RWPE2 (cell line): ENCODE data around the gene PCDHGA6.
"Not testable (repeated sequence)": the region's sequence is repeated elsewhere in the genome, so short reads cannot be mapped to it uniquely, and the experiment has no call there.

Source experiments
- ATAC-seq: fragments of 200-7000 bp; cut with Tn5 transposase; 3 replicates; pipeline ENCODE4 v1.9.1; 2021; ENCODE audit warnings: low read depth
- DNase-seq: peaks from one replicate; pipeline ENCODE4 v3.0.0-alpha.2; 2020; ENCODE audit warnings: low spot score
- H3K27ac ChIP-seq: fragments of 450-650 bp; 2 replicates; pipeline ENCODE4 v1.5.1; 2017; ENCODE audit warnings: mild to moderate bottlenecking; ENCODE audit not compliant: poor library complexity, severe bottlenecking
- H3K27me3 ChIP-seq: fragments of 250-450 bp; sonication (Bioruptor Pico); 2 replicates; pipeline ENCODE4 v1.5.1; 2021; ENCODE audit warnings: mild to moderate bottlenecking, moderate library complexity; ENCODE audit not compliant: insufficient read depth, poor library complexity, severe bottlenecking
- H3K36me3 ChIP-seq: fragments of 250-450 bp; sonication (Bioruptor Pico); 2 replicates; pipeline ENCODE4 v1.5.1; 2020; ENCODE audit warnings: low read depth, mild to moderate bottlenecking, moderate library complexity
- H3K4me1 ChIP-seq: fragments of 250-450 bp; sonication (Bioruptor Pico); 2 replicates; pipeline ENCODE4 v1.5.1; 2021; ENCODE audit warnings: mild to moderate bottlenecking, moderate library complexity; ENCODE audit not compliant: insufficient read depth, poor library complexity, severe bottlenecking
- H3K4me3 ChIP-seq: fragments of 250-450 bp; sonication (Bioruptor Pico); 2 replicates; pipeline ENCODE4 v1.5.1; 2021; ENCODE audit warnings: mild to moderate bottlenecking, moderate library complexity; ENCODE audit not compliant: severe bottlenecking
- H3K9me3 ChIP-seq: fragments of 250-450 bp; sonication (Bioruptor Pico); 2 replicates; pipeline ENCODE4 v1.5.1; 2021; ENCODE audit warnings: mild to moderate bottlenecking, moderate library complexity; ENCODE audit not compliant: severe bottlenecking
- CTCF ChIP-seq: fragments of 450-650 bp; IDR thresholded peaks from one replicate; pipeline ENCODE4 v1.5.1; 2017; ENCODE audit warnings: mild to moderate bottlenecking, moderate library complexity; ENCODE audit not compliant: poor library complexity, severe bottlenecking

Gene PCDHGA6

GRCh38 chr5:141338538-141339306 lies 35.0 kb upstream of the PCDHGA6 start, which contains the start of gene PCDHGA2:
Gene PCDHGA2 (plus strand): TSS chr5:141338760.
- H3K27ac ChIP-seq: no peak within 1 kb of the TSS
- H3K4me1 ChIP-seq: no peaks in the 10 kb centered on the region
- no peaks in the 10 kb centered on the region for H3K36me3 ChIP-seq
- peak; percentile 51 for TF ChIP-seq CTCF
- DNase-seq: no peak
- peaks cover 7% of the 10 kb centered on the region for H3K9me3 ChIP-seq
- peak; percentile 41 for ATAC-seq
- peaks cover 94% of the 10 kb centered on the region for H3K27me3 ChIP-seq
- peak within 1 kb of the TSS; percentile 21 for H3K4me3 ChIP-seq

- not testable (repeated sequence) for DNase-seq, H3K4me1 ChIP-seq, H3K27ac ChIP-seq, H3K36me3 ChIP-seq, ATAC-seq, H3K4me3 ChIP-seq, H3K9me3 ChIP-seq
- peaks cover 89% of the 10 kb centered on the region for H3K27me3 ChIP-seq
Measured at GRCh38 chr5:141340781-141341354, 32.8 kb upstream of the PCDHGA6 start.

GRCh38 chr5:141342773-141343172 lies 30.9 kb upstream of the PCDHGA6 start:
- Histone ChIP-seq H3K27ac (no peak overlapping the region), H3K4me3 (no peak overlapping the region), H3K36me3 (no peaks in the 10 kb centered on the region), H3K27me3 (peaks cover 83% of the 10 kb centered on the region), H3K9me3 (peaks cover 7% of the 10 kb centered on the region), H3K4me1 (no peaks in the 10 kb centered on the region)
- no peak for DNase-seq
- no peak for TF ChIP-seq CTCF
- no peak for ATAC-seq

GRCh38 chr5:141343242-141343952 lies 30.3 kb upstream of the PCDHGA6 start, which contains the start of gene PCDHGA3:
Gene PCDHGA3 (plus strand): TSS chr5:141343829. CDS start chr5:141344034, 205 bp downstream.
- Histone ChIP-seq H3K4me3 (peak within 1 kb of the TSS; percentile 5), H3K36me3 (no peaks in the 10 kb centered on the region), H3K27ac (no peak within 1 kb of the TSS), H3K27me3 (peaks cover 80% of the 10 kb centered on the region), H3K9me3 (peaks cover 7% of the 10 kb centered on the region), H3K4me1 (no peaks in the 10 kb centered on the region)
- TF ChIP-seq CTCF: peak; percentile 49
- DNase-seq: no peak
- no peak for ATAC-seq

GRCh38 chr5:141343953-141344463 lies 29.7 kb upstream of the PCDHGA6 start:
- no peaks in the 10 kb centered on the region for H3K4me1 ChIP-seq
- H3K36me3 ChIP-seq: no peaks in the 10 kb centered on the region
- H3K4me3 ChIP-seq: peak overlapping the region; percentile 5
- H3K9me3 ChIP-seq: peaks cover 7% of the 10 kb centered on the region
- H3K27me3 ChIP-seq: peaks cover 80% of the 10 kb centered on the region
- DNase-seq (no peak), ATAC-seq (no peak)
- TF ChIP-seq CTCF: peak; percentile 31
- H3K27ac ChIP-seq: no peak overlapping the region
